NCI-H69 (cell line): Measurements from ENCODE around the gene SCAANT1.
A peak's percentile ranks its signal among the peaks of the same experiment; 100 is the strongest.

Source experiments
- DNase-seq: peaks from one replicate; lab custom pipeline; 2025; lab: John Stamatoyannopoulos, UW

The SCAANT1 gene

GRCh38 chr3:63900459-63900858 lies 11.7 kb downstream of the SCAANT1 start:
- peak; percentile 84 for DNase-seq

- DNase-seq, result no peak
Observed at GRCh38 chr3:63900010-63900409, 12.2 kb downstream of the SCAANT1 start.

GRCh38 chr3:63896332-63897030 lies 15.7 kb downstream of the SCAANT1 start:
- no peak for DNase-seq

- no peak for DNase-seq
Observed at GRCh38 chr3:63895422-63896189, 16.6 kb downstream of the SCAANT1 start.

- no peak for DNase-seq
Observed at GRCh38 chr3:63892773-63893352, 19.3 kb downstream of the SCAANT1 start.

GRCh38 chr3:63891518-63891917 lies 20.7 kb downstream of the SCAANT1 start:
- no peak for DNase-seq

GRCh38 chr3:63886858-63887257 lies 25.3 kb downstream of the SCAANT1 start:
- DNase-seq, result peak; percentile 4

GRCh38 chr3:63880653-63881052 lies 31.5 kb downstream of the SCAANT1 start:
- no peak for DNase-seq

GRCh38 chr3:63878394-63879060 lies 33.7 kb downstream of the SCAANT1 start:
- peak; percentile 26 for DNase-seq

GRCh38 chr3:63877737-63878393 lies 34.3 kb downstream of the SCAANT1 start:
- DNase-seq, result no peak

GRCh38 chr3:63876260-63876659 lies 35.9 kb downstream of the SCAANT1 start:
- no peak for DNase-seq

GRCh38 chr3:63875510-63875909 lies 36.7 kb downstream of the SCAANT1 start:
- peak; percentile 75 for DNase-seq

GRCh38 chr3:63874769-63875168 lies 37.4 kb downstream of the SCAANT1 start:
- DNase-seq, result no peak

- DNase-seq, result peak; percentile 9
Observed at GRCh38 chr3:63872135-63872924, 39.9 kb downstream of the SCAANT1 start.

- DNase-seq, result peak; percentile 29
Observed at GRCh38 chr3:63870615-63871005, 41.6 kb downstream of the SCAANT1 start.

- DNase-seq, result peak; percentile 20
Observed at GRCh38 chr3:63869940-63870614, 42.1 kb downstream of the SCAANT1 start.

- DNase-seq, result no peak
Observed at GRCh38 chr3:63867225-63867624, 45.0 kb downstream of the SCAANT1 start.

GRCh38 chr3:63864965-63865327 lies 47.2 kb downstream of the SCAANT1 start:
- no peak for DNase-seq

- peak; percentile 68 for DNase-seq
Observed at GRCh38 chr3:63864008-63864964, 47.9 kb downstream of the SCAANT1 start.
